AG09319 (cell line): ENCODE measurements around the gene COA1.

Source experiments
- DNase-seq: peaks from one replicate; pipeline ENCODE4 v3.0.0-alpha.2; 2010; ENCODE audit warnings: low read depth; ENCODE audit errors: extremely low read depth
- CTCF ChIP-seq: IDR thresholded peaks from 2 replicates; pipeline ENCODE4 v1.5.1; 2011; ENCODE audit warnings: low read depth, mild to moderate bottlenecking, inconsistent platforms, low read length, moderate library complexity

Gene COA1

GRCh38 chr7:43729924-43730248 is 563 bp upstream of the COA1 start:
- no peak for DNase-seq
- TF ChIP-seq CTCF: no peak

- TF ChIP-seq CTCF: no peak
- DNase-seq: no peak
These were observed 1.8 kb downstream of the COA1 start for GRCh38 chr7:43727494-43727893.

- no peak for DNase-seq
- TF ChIP-seq CTCF: no peak
These were observed 2.3 kb downstream of the COA1 start for GRCh38 chr7:43727003-43727402.

GRCh38 chr7:43726466-43726865 is 2.9 kb downstream of the COA1 start:
- no peak for DNase-seq
- TF ChIP-seq CTCF: no peak

GRCh38 chr7:43725251-43725650 is 4.1 kb downstream of the COA1 start:
- TF ChIP-seq CTCF: no peak
- no peak for DNase-seq

- no peak for TF ChIP-seq CTCF
- DNase-seq: no peak
These were observed 6.3 kb downstream of the COA1 start for GRCh38 chr7:43723007-43723341.

GRCh38 chr7:43721193-43721806 is 8.0 kb downstream of the COA1 start:
- TF ChIP-seq CTCF: peak; percentile 58
- no peak for DNase-seq
